ENCODE measurements around the gene NRM.
"Not testable (repeated sequence)": the region's sequence is repeated elsewhere in the genome, so short reads cannot be mapped to it uniquely, and the experiment has no call there.

The NRM gene

DNA sequence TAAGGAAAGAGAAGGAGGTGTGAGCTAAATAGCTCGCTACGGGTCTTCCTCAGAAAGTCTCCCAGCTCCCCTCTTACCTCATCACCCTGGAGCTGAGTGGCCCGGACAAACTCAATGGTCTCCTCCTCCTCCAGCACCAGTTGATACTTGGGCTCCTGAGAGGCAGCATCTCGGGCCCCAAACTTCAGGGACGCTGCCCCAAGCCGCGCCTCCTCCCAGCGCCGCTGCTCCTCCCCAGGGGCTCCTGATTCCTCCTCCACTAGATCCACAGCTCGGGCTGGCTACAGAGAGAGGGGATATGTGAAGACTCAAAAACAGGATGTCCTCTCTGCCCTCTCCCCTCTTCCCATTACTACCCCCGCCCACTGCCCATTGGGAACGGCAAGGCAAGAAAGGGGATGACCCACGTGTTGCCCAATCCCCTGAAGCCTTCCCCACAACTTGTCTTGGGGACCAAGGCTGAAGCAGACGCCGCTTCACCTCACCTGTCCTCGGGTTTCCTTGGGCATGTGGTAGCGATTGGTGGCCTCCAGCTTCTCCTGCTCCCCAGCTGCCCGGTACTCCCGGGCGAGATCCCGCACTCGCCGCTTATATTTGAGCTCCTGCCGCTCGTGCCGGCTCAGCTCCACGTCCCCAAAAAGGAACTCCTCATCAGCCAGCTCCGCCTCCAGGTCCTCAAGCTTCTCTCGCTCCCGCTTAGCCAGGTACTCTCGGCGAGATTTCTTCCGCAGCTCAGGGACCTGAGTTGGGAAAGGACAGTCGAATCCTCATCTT lies 25.6 kb downstream of the NRM start:
- TF ChIP-seq CTCF (IDR thresholded peaks at IDR 0.05; ENCODE audit: low read length), result no peak
- TF ChIP-seq EZH2 (IDR thresholded peaks at IDR 0.05; ENCODE audit: borderline replicate concordance, low read length), result no peak
- H4K20me1 ChIP-seq (ENCODE audit: insufficient read depth, low read length), result no peaks in the 10 kb centered on the region
- H3K27ac ChIP-seq (ENCODE audit: low read depth, low read length, poor library complexity, severe bottlenecking), result no peak overlapping the region
- no peak overlapping the region for H3K9ac ChIP-seq (ENCODE audit: low read length)
- no peaks in the 10 kb centered on the region for H3K79me2 ChIP-seq (ENCODE audit: insufficient read depth, low read length)
- no peaks in the 10 kb centered on the region for H3K27me3 ChIP-seq (ENCODE audit: insufficient read depth, low read length)
- no peaks in the 10 kb centered on the region for H3K9me2 ChIP-seq (ENCODE audit: low read depth, low read length)
- H3K9me3 ChIP-seq (ENCODE audit: low read length), result no peaks in the 10 kb centered on the region
- H3K4me2 ChIP-seq (ENCODE audit: low read length), result no peak overlapping the region
- H3K4me3 ChIP-seq (ENCODE audit: low read depth, low read length, poor library complexity, severe bottlenecking), result no peak overlapping the region
- no peaks in the 10 kb centered on the region for H3K4me1 ChIP-seq (ENCODE audit: insufficient read depth, low read length, severe bottlenecking)
- H3F3A ChIP-seq (ENCODE audit: insufficient read depth, low read length), result no peaks in the 10 kb centered on the region
- no peak overlapping the region for H2AFZ ChIP-seq (ENCODE audit: low read length)
- peaks cover 76% of the 10 kb centered on the region for H3K36me3 ChIP-seq (ENCODE audit: insufficient read depth, low read length)

GRCh38 chr6:30657922-30658321 lies 32.9 kb downstream of the NRM start:
- not testable (repeated sequence) for H3K27me3 ChIP-seq (ENCODE audit: insufficient read depth, low read length); H3K9me3 ChIP-seq (ENCODE audit: low read length); H4K20me1 ChIP-seq (ENCODE audit: insufficient read depth, low read length); H3K79me2 ChIP-seq (ENCODE audit: insufficient read depth, low read length); H3K4me1 ChIP-seq (ENCODE audit: insufficient read depth, low read length, severe bottlenecking); H3K4me3 ChIP-seq (ENCODE audit: low read depth, low read length, poor library complexity, severe bottlenecking); H3K9ac ChIP-seq (ENCODE audit: low read length); H3K27ac ChIP-seq (ENCODE audit: low read depth, low read length, poor library complexity, severe bottlenecking); H3K9me2 ChIP-seq (ENCODE audit: low read depth, low read length); H2AFZ ChIP-seq (ENCODE audit: low read length); H3K4me2 ChIP-seq (ENCODE audit: low read length); H3F3A ChIP-seq (ENCODE audit: insufficient read depth, low read length)
- peaks cover 83% of the 10 kb centered on the region for H3K36me3 ChIP-seq (ENCODE audit: insufficient read depth, low read length)

- H3K4me3 ChIP-seq (ENCODE audit: low read depth, low read length, poor library complexity, severe bottlenecking), result no peak overlapping the region
- H3K79me2 ChIP-seq (ENCODE audit: insufficient read depth, low read length), result no peaks in the 10 kb centered on the region
- TF ChIP-seq CTCF (IDR thresholded peaks at IDR 0.05; ENCODE audit: low read length) (no peak), EZH2 (IDR thresholded peaks at IDR 0.05; ENCODE audit: borderline replicate concordance, low read length) (no peak)
- H3K27ac ChIP-seq (ENCODE audit: low read depth, low read length, poor library complexity, severe bottlenecking), result no peak overlapping the region
- H3K9me3 ChIP-seq (ENCODE audit: low read length), result no peaks in the 10 kb centered on the region
- peaks cover 83% of the 10 kb centered on the region for H3K36me3 ChIP-seq (ENCODE audit: insufficient read depth, low read length)
- no peak overlapping the region for H2AFZ ChIP-seq (ENCODE audit: low read length)
- H3K9me2 ChIP-seq (ENCODE audit: low read depth, low read length), result no peaks in the 10 kb centered on the region
- H3K9ac ChIP-seq (ENCODE audit: low read length), result no peak overlapping the region
- H3K4me1 ChIP-seq (ENCODE audit: insufficient read depth, low read length, severe bottlenecking), result no peaks in the 10 kb centered on the region
- H3F3A ChIP-seq (ENCODE audit: insufficient read depth, low read length), result no peaks in the 10 kb centered on the region
- H4K20me1 ChIP-seq (ENCODE audit: insufficient read depth, low read length), result no peaks in the 10 kb centered on the region
- no peak overlapping the region for H3K4me2 ChIP-seq (ENCODE audit: low read length)
- no peaks in the 10 kb centered on the region for H3K27me3 ChIP-seq (ENCODE audit: insufficient read depth, low read length)
Measured at GRCh38 chr6:30657454-30657853, 33.3 kb downstream of the NRM start.

DNA sequence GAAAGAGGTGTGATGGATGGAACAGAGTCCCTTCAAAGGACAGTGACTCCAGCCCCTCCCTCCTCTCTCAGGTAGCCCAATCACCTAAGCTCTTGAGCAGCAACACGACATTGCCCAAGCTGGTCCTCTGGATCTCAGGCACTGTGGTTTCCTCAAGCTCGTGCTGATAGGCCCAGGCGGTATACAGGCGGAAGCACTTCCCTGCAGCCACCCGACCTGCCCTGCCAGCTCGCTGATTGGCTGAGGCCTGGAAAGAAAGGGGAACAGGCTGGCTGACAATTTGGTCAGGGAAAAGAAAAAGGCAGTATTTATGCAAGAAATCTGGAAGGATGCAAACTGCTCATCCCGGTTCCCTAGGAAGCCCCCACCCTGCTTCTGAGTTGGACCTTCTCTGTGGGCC lies 34.3 kb downstream of the NRM start:
- Histone ChIP-seq H3K79me2 (ENCODE audit: insufficient read depth, low read length) (no peaks in the 10 kb centered on the region), H2AFZ (ENCODE audit: low read length) (no peak overlapping the region), H3K36me3 (ENCODE audit: insufficient read depth, low read length) (peaks cover 83% of the 10 kb centered on the region), H3K4me2 (ENCODE audit: low read length) (no peak overlapping the region), H3K27ac (ENCODE audit: low read depth, low read length, poor library complexity, severe bottlenecking) (no peak overlapping the region), H4K20me1 (ENCODE audit: insufficient read depth, low read length) (no peaks in the 10 kb centered on the region), H3K9ac (ENCODE audit: low read length) (no peak overlapping the region), H3K4me1 (ENCODE audit: insufficient read depth, low read length, severe bottlenecking) (no peaks in the 10 kb centered on the region), H3K9me2 (ENCODE audit: low read depth, low read length) (no peaks in the 10 kb centered on the region), H3K27me3 (ENCODE audit: insufficient read depth, low read length) (no peaks in the 10 kb centered on the region), H3K9me3 (ENCODE audit: low read length) (no peaks in the 10 kb centered on the region), H3K4me3 (ENCODE audit: low read depth, low read length, poor library complexity, severe bottlenecking) (no peak overlapping the region), H3F3A (ENCODE audit: insufficient read depth, low read length) (no peaks in the 10 kb centered on the region)
- TF ChIP-seq EZH2 (IDR thresholded peaks at IDR 0.05; ENCODE audit: borderline replicate concordance, low read length) (no peak), CTCF (IDR thresholded peaks at IDR 0.05; ENCODE audit: low read length) (no peak)
